Ascending aorta (tissue), 2 donors: ENCODE results near the gene CC2D2A. TPM values are rescaled to one million over a fixed set of nuclear protein-coding genes. Genes with fewer than 3 reads are reported as not detected.

Source experiments
- DNase-seq, 2 donors: peaks; one replicate each; pipeline ENCODE4 v3.0.0-alpha.2; 2019; ENCODE audit warnings: low spot score in 2 of 2
- H3K27ac ChIP-seq, 2 donors: fragments of 200-600 bp; sonication (generic); one replicate each; pipeline ENCODE4 v1.5.1; 2016 to 2017; ENCODE audit warnings: mild to moderate bottlenecking in 1 of 2
- H3K27me3 ChIP-seq: fragments of 200-600 bp; sonication (generic); one replicate; pipeline ENCODE4 v1.5.1; 2017
- H3K36me3 ChIP-seq, 2 donors: fragments of 200-600 bp; sonication (generic); one replicate each; pipeline ENCODE4 v1.5.1; 2016
- H3K4me1 ChIP-seq, 2 donors: fragments of 200-600 bp; sonication (generic); one replicate each; pipeline ENCODE4 v1.5.1; 2016 to 2017; ENCODE audit warnings: mild to moderate bottlenecking in 1 of 2
- H3K4me3 ChIP-seq, 2 donors: fragments of 200-600 bp; sonication (generic); one replicate each; pipeline ENCODE4 v1.5.1; 2016 to 2017; ENCODE audit warnings: mild to moderate bottlenecking in 1 of 2
- H3K9me3 ChIP-seq, 2 donors: fragments of 200-600 bp; sonication (generic); one replicate each; pipeline ENCODE4 v1.5.1; 2016
- CTCF ChIP-seq, 3 experiments: fragments of 200-600 bp in 2 of 3; fragments of 450-650 bp in 1 of 3; sonication (generic) in 2 of 3; IDR thresholded peaks; one replicate each; pipeline ENCODE4 v1.5.1; 2016 to 2019; ENCODE audit warnings: antibody characterized with exemption in 3 of 3, mild to moderate bottlenecking in 1 of 3, moderate library complexity in 1 of 3
- intact Hi-C: fragments of 100-400 bp; cut with DNase I; formaldehyde crosslinking; loops from one replicate; pipeline ENCODE4 v1.15.1; 2023
- total RNA-seq: library from RNA; depleted of rRNA; stranded (reverse); fragments of >200 nt; gene quantifications from one replicate; pipeline ENCODE4 v1.1.0, GENCODE V29; 2016

The CC2D2A gene
- total RNA-seq, 1 donor from 2014 or later = 2.8 TPM

GRCh38 chr4:15575966-15576365, 106.3 kb downstream of the CC2D2A start:
- Histone ChIP-seq H3K4me3 (no peak overlapping the region), H3K9me3 (no peaks in the 10 kb centered on the region), H3K27me3 (no peaks in the 10 kb centered on the region), H3K36me3 (peaks cover 10 to 25% of the 10 kb centered on the region in 2 donors), H3K4me1 (no peaks in the 10 kb centered on the region), H3K27ac (no peak overlapping the region)
- TF ChIP-seq CTCF (IDR thresholded peaks at IDR 0.05) = no peak
- DNase-seq = no peak
- intact Hi-C loops = no loop called here

GRCh38 chr4:15577508-15577907, 107.8 kb downstream of the CC2D2A start:
- Histone ChIP-seq H3K36me3 (peaks cover 10 to 29% of the 10 kb centered on the region in 2 donors), H3K4me1 (no peaks in the 10 kb centered on the region), H3K27me3 (no peaks in the 10 kb centered on the region), H3K9me3 (no peaks in the 10 kb centered on the region), H3K27ac (no peak overlapping the region), H3K4me3 (no peak overlapping the region)
- TF ChIP-seq CTCF (IDR thresholded peaks at IDR 0.05) = no peak
- intact Hi-C loops = no loop called here
- no peak for DNase-seq

GRCh38 chr4:15584785-15585184, 115.1 kb downstream of the CC2D2A start:
- TF ChIP-seq CTCF (IDR thresholded peaks at IDR 0.05) = no peak
- intact Hi-C loops = no loop called here
- no peaks in the 10 kb centered on the region for H3K27me3 ChIP-seq

GRCh38 chr4:15585331-15585730, 115.6 kb downstream of the CC2D2A start:
- H3K4me3 ChIP-seq = no peak overlapping the region
- H3K27ac ChIP-seq = no peak overlapping the region
- no peak for DNase-seq
- H3K36me3 ChIP-seq = peaks cover 10 to 26% of the 10 kb centered on the region in 2 donors
- no peak for TF ChIP-seq CTCF (IDR thresholded peaks at IDR 0.05)
- intact Hi-C loops = no loop called here
- no peaks in the 10 kb centered on the region for H3K27me3 ChIP-seq
- H3K4me1 ChIP-seq = no peaks in the 10 kb centered on the region
- H3K9me3 ChIP-seq = no peaks in the 10 kb centered on the region

More at GRCh38 chr4:15584785-15585184, 115.1 kb downstream of the CC2D2A start:
- Histone ChIP-seq H3K9me3 (no peaks in the 10 kb centered on the region), H3K36me3 (peaks cover 9 to 32% of the 10 kb centered on the region in 2 donors), H3K4me3 (no peak overlapping the region), H3K27ac (no peak overlapping the region), H3K4me1 (no peaks in the 10 kb centered on the region)
- DNase-seq = no peak

GRCh38 chr4:15586066-15586465, 116.4 kb downstream of the CC2D2A start:
- H3K36me3 ChIP-seq = peaks cover 11 to 24% of the 10 kb centered on the region in 2 donors
- TF ChIP-seq CTCF (IDR thresholded peaks at IDR 0.05) = no peak
- H3K27me3 ChIP-seq = no peaks in the 10 kb centered on the region
- no peaks in the 10 kb centered on the region for H3K9me3 ChIP-seq
- intact Hi-C loops = no loop called here
- no peak for DNase-seq
- no peak overlapping the region for H3K4me3 ChIP-seq
- H3K27ac ChIP-seq = no peak overlapping the region
- no peaks in the 10 kb centered on the region for H3K4me1 ChIP-seq

GRCh38 chr4:15587649-15588048, 118.0 kb downstream of the CC2D2A start:
- Histone ChIP-seq H3K4me1 (peaks cover 0 to 6% of the 10 kb centered on the region in 2 donors), H3K27ac (peak overlapping the region in 1 of 2 donors; percentile 5), H3K9me3 (no peaks in the 10 kb centered on the region), H3K36me3 (peaks cover 11 to 20% of the 10 kb centered on the region in 2 donors), H3K4me3 (no peak overlapping the region), H3K27me3 (no peaks in the 10 kb centered on the region)
- intact Hi-C loops = no loop called here
- no peak for DNase-seq
- TF ChIP-seq CTCF (IDR thresholded peaks at IDR 0.05) = no peak
